Erythroblast (primary cell): ENCODE measurements around the gene DIABLO.

Experiments used
- GATA1 ChIP-seq: IDR thresholded peaks from 2 replicates; pipeline ENCODE4 v1.6.1; 2011; ENCODE audit warnings: low read depth, mild to moderate bottlenecking, control low read depth, low read length, moderate library complexity
- POLR2A ChIP-seq: IDR thresholded peaks from 2 replicates; pipeline ENCODE4 v1.6.1; 2011; ENCODE audit warnings: mild to moderate bottlenecking, low read length

DNA sequence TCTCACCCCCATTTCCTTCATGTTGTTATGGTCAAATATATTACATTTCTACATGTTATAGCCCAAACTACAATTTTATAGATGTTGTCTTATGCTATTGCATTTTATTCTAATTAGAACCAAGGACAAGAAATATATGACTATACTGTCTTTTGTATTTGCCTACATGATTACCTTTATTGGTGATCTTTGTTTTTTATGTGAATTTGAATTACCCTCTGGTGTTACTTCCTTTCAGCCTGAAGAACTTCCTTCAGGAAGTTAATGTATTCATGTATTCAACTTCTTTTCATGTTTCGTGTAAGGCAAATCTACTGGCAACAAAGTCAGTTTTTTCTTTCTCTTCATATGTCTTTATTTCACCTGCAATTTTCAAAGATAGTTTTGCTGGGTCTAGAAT, 31.0 kb downstream of the DIABLO start:
- no peak for TF ChIP-seq POLR2A
- no peak for TF ChIP-seq GATA1
